NOMO-1 (cell line): ENCODE data around the gene SLC15A2.

Source experiments
- DNase-seq, 2 experiments: peaks; one replicate each; lab custom pipeline; 2025; ENCODE audit not compliant: unreplicated experiment in 2 of 2; lab: John Stamatoyannopoulos, UW

SLC15A2 gene

DNA sequence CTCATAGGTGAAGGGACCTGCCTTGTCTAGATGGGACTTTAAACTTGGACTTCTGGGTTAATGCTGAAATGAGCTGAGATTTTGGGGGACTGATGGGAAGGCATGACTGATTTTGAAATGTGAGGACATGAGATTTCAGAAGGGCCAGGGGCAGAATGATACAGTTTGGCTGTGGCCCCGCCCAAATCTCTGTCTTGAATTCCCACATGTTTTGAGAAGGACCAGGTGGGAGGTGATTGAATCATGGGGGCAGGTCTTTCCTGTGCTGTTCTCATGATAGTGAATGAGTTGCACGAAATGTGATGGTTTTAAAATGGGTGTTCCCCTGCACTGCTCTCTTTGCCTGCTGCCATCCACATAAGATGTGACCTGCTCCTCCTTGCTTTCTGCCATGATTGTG lies 85.0 kb downstream of the SLC15A2 start:
- no peak for DNase-seq

DNA sequence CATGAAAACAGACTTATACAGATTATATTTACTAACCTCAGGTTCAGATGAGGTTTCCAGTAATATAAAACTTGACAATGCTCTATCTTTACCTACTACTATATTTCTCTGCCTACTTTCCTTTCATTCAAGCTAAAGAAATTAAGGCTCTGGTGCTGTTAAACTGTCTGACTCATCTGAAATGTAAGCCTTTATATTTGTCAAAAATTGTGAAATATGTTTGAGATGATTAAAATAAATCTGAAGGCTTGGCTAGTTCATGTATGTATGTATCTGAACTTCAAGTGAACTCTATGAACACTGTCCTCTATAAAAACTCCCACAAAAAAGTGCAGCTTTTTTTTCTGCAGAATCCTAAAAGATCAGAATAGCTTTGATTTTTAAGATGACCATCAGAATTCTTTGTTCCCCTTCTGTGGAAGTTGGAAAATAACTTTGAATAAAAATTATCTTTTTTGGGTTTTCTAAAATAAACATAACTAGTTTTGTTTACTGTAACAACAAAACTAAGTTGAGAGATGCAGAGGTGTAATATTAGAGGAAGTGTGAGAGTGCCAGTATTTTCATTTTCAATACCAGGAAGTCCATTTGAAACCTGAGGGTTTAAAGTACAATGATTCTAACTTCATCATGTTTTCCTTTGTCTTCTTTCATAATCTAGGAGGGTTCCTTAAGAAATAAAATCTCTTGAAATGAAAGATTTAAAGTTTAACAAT lies 85.7 kb downstream of the SLC15A2 start:
- peak in 1 of 2 experiments; percentile 40 for DNase-seq

- no peak for DNase-seq
Measured at GRCh38 chr3:121980450-121980796, 86.2 kb downstream of the SLC15A2 start.

DNA sequence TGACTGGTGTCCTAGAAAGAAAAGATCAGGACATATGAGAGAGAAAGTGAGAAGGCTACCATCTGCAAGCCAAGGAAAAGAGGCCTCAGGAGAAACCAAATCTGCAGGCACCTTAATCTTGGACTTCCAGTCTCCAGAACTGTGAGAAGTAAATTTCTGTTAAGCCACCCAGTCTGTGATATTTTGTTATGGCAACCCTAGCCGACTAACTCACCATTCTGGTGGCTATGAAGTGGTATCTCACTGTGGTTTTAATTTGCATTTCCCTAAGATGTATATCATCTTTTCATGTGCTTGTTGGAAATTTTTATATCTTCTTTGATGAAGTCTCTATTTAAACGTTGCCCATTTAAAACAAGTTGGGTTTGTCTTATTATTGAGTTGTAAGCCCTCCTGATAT lies 87.3 kb downstream of the SLC15A2 start:
- no peak for DNase-seq

DNA sequence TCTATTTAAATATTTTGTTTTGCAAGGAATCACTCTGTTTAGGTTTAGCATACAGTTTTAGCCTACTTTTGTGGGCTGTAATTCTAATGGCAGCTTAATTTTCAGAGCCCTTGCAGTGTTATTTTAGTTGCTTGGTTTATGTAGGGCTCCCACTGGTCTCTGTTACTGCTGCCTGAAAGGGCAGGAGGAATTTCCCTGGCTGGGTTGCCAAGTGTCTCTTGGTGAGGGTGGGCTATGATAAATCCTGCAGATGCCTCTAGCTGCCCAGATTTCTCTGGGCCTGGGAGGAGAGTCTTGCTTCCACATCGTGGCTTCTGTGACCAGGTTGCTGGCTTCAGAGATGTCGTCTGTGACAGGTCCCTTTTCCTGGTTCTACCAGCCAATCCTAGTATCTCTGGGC lies 91.6 kb downstream of the SLC15A2 start:
- DNase-seq, result no peak

GRCh38 chr3:121988146-121988545 lies 93.9 kb downstream of the SLC15A2 start:
- DNase-seq, result no peak

GRCh38 chr3:121989943-121990342 lies 95.7 kb downstream of the SLC15A2 start:
- peak in 1 of 2 experiments; percentile 4 for DNase-seq

DNA sequence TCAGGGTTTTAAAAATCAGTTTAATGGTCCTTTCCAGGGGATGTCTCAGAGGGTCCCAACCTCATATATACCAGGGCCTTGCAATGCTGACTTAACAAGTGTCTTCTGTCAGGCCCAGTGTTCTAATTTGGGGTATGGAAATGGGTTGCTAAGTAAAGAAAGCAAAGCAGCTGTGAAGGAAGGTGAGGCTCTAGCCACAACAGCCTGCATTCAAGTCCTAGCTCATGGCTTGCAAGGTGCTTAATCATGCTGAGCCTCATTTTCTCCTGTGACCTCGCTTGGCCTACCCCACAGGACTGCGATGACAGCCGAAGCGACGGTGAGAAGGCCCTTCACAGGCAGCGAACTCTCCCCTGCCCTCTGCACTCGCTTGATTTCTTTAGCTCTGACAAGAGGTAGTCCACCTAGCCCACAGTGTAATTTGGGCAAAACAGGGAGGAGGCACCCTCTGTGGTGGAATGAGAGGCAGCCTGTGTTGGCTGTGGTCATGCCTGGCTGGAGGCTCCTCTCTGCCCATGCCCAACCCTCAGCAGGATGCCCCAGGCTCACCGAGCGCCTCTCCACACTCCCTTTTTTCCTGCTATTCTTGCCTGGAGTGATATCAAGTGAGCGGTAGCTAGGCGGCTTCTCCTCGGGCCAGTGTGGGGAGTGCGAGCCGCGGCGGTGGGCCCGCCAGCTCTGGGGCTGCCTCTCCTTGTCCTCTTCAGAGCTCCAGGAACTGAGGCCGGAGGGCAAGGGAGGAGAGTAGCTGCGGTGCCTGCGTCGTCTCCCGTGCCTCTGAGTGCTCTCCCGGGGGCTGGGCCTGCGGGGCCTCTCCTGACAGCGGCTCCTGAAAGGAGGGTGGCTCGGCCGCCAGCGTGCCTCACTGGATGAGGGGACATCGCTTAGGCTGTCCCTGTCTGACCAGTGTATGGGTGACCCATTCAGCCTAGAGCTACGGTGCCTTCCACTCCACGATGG lies 98.7 kb downstream of the SLC15A2 start:
- DNase-seq, result no peak
